GM21717 (cell line): Measurements from ENCODE around the gene ZNF181.
"Not testable (repeated sequence)": the region's sequence is repeated elsewhere in the genome, so short reads cannot be mapped to it uniquely, and the experiment has no call there.

Source experiments
- ATAC-seq: cut with Tn5 transposase; IDR thresholded peaks from one replicate; pipeline ENCODE4 v1.9.1; 2021; ENCODE audit warnings: mild to moderate bottlenecking, moderate library complexity; ENCODE audit not compliant: unreplicated experiment

The ZNF181 gene

GRCh38 chr19:34733746-34734536 lies at the start of gene ZNF181:
TSS of gene ZNF181 (plus strand) at chr19:34734243. CDS start at chr19:34735038, 795 bp downstream.
- ATAC-seq, result peak; percentile 73

DNA sequence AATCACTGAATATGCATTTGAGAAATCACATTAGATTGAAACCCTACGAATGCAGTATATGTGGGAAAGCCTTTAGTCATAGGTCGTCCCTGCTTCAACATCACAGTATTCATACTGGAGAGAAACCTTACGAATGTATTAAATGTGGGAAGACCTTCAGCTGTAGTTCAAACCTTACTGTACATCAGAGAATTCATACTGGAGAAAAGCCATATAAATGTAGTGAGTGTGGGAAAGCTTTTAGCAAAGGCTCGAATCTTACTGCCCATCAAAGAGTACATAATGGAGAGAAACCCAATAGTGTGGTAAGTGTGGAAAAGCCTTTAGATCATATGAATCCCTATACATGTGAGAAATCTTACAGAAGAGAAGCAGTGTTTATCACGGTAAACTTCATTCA lies 48.8 kb upstream of the ZNF181 start:
- ATAC-seq, result not testable (repeated sequence)

- ATAC-seq, result no peak
Observed at GRCh38 chr19:34686455-34686854, 47.6 kb upstream of the ZNF181 start.

DNA sequence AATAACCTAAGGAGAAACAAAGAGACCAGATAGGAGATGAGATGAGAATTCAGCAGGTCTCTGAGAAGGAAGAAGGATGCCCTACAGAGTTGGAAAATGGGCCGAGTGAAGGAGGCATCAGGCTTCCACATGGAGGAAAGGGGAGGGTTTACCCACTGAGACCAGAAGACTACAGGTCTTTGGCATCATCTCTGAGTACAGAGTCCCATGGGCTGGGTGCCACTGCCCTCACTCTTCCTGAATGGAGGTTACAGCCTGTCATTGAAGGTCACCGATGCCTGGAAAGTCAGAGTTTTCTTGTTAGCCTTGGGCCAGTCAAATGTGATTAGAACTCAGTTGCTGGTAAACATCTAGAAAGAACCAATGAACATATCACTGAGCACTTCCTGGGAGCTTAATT lies 46.7 kb upstream of the ZNF181 start:
- no peak for ATAC-seq

GRCh38 chr19:34688592-34688991 lies 45.5 kb upstream of the ZNF181 start:
- no peak for ATAC-seq

GRCh38 chr19:34690372-34690771 lies 43.7 kb upstream of the ZNF181 start:
- no peak for ATAC-seq

- no peak for ATAC-seq
Observed at GRCh38 chr19:34692549-34692948, 41.5 kb upstream of the ZNF181 start.

DNA sequence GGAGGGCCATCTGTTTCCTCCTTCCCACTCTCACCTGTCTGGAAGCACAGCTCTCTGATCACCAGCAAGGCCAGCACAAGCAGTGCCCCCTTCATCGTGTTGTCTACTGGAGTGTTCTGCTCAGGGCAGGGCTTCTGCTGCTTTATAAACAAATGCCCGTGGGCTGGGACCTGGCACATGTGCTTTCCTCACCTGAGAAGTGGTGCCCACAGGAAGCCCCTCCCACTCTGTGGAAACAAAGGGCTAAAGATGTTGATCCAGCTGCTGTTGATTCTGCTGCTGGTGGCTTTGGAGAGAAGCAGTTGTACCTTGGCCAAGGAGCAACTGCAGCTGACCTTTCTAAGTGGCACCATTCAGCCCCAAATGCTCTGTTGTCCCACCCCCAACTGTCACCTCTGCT lies 26.4 kb upstream of the ZNF181 start:
- no peak for ATAC-seq

DNA sequence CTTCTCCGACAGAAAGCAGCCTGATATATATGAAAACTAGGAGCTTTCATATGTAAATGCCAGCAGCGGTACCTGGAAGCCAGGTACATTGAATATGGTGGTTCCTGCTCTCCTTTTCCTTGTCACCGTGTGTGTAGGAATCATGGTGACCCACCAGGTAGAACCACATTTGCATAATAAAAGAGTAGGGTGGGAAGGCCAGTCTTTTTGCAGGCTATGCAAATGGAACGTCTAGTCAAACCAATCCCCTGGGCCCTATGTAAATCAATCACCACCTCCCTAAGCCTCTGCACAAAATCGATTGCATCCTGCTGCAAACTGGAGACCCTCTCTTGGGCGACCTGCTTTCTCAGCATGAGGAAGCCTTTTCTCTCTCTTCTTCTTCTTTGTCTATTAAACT lies 22.2 kb upstream of the ZNF181 start:
- ATAC-seq, result no peak

DNA sequence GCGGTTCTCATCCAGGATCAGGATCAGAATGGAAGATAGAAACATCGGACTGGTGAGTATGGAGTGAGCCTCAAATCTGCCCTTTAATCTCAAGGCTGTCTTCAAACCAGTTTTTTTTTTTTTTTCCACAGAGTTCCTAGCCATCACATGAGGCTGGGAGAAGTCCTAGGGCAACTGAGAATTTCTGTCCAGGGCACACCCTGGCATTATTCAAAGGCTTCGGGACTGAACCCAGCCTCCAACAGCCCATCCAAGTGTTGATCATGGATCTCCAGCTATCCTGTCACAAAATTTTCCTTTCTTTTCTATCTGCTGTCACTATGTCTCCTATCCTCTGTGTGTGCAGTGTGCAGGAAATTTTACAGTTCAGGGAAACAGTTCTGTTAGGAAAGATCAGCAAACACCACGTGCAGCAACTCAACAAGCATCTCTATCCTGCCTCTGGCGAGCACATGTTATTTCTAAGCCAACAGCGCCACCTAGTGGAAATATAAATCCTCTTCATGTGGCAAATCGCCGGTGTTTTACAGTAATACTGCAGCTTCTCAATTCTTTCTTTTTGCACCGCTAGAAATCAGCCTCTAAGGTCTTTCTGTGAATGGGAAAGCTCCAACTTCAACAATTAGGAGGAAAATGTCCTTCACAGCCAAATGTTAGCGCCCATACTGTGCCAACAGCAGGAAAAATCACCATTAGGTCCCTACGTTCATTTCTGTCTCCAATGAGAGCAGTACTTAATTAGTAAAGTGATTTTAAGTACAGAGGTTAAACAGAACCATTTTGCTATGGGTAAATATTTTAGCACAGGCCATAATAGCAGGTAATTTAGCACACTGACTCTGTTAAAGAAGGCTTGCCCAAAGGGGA lies 21.4 kb upstream of the ZNF181 start:
- no peak for ATAC-seq

DNA sequence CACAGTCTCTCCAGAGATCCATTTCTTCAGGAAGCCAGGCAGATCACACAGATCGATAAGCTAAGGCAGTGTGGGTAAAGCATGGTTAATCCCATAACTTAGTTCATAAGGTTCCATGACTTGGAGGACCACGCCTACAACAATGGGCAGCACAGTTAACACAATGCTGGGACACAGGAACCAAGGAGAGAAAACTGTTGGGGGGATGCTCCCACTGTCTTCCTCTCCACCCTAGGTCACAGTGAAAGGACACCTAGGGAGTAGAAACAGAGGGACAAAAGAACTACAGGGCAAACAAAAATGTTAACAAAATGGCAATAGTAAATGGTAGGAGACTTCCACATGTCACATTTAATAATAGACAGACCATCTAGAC lies 20.8 kb upstream of the ZNF181 start:
- ATAC-seq, result no peak

GRCh38 chr19:34715357-34715756 lies 18.7 kb upstream of the ZNF181 start:
- ATAC-seq, result no peak

DNA sequence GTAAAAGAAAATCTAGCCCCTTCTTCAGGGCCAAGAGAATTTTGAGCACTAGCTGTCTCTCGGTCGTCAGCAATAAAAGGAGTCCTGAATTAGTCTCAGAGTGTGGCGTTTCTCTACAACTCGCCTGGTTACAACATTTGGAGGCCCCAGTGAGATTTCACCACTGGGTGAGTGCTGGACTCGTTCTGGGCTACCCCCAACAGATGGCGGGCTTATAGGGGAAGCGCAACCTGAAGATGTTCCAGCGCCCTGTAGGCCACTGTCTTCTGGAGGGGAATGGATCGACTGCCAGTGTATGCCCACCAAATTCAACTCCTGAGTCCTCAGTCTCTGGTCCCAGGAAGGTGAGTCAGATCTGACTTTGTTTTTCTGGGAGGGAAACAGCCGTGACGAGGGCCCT lies 11.7 kb upstream of the ZNF181 start:
- no peak for ATAC-seq

GRCh38 chr19:34725400-34725799 lies 8.6 kb upstream of the ZNF181 start:
- no peak for ATAC-seq

- ATAC-seq, result no peak
Observed at GRCh38 chr19:34731019-34731829, 2.8 kb upstream of the ZNF181 start.

DNA sequence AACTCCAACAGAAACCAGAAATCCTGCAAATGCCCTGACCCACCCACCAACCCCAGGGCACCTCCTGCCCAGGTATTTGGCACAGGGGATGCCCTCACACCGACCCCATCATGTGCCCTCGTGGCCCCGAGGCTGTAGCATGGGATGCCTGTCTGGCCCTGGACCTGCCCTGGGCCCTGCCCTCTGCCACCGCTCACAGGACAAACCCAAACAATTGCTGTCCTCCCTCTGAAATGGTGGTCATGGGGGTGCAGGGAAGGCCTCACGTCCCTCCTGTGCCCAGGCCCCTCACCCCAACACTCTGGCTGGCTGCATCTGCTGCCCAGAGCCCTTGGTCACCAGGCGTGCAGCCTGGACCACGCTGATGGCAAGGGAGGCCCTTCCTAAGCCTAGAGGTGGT lies 2.1 kb upstream of the ZNF181 start:
- ATAC-seq, result no peak

DNA sequence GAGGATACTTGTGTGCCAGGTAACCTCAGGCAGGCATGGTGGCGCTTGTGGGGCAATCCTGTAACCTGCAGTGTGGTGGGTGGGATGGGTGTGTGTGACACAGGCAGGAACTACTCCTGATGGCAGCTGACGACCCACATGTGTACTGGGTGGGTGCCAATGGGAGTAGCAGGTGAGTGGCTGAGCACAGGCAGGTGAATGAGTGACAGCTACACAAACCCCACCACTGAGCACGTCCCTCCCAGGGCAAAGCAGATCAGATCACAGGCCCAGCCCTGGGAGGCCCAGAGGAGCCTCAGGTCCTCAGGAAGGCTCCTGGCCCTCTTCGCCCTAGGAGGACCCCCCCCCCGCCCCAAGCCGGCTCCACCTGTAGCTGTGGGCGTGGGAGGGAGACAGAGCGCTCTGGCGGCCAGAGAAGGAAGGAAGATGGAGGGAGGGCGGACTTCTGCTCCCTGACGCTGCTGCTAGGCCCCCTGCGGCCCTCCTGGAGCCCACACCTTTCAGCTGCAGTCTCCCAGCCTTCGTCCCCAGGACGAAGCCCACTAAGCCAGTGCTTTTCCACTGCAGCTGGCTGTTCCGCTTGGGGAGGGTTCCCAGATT lies 1.3 kb upstream of the ZNF181 start:
- ATAC-seq, result no peak

DNA sequence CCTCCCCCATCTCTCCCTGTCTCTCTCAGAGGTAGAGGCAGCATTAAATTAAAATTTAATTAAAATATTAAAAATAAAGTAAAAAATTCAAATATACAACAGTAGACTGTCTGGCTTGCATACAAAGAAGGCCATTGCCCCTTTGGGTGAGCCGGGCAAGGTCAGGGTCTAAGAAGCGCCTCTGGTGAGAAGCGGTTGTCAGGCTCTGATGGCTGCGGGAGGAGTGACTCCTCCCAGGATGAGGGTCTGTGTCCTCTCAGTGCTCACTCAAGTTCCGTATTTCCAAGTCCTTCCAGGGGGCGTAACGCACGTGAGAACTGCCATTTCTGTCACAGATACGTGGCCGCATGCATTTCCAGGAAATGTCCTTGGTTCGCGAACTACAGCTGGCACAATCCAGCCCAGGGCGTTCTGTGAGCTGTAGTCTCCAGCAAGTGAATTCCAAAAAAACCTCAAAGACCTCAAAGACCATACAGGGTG lies 737 bp upstream of the ZNF181 start:
- peak; percentile 14 for ATAC-seq

GRCh38 chr19:34734537-34735103 lies 577 bp downstream of the ZNF181 start:
- ATAC-seq, result no peak

DNA sequence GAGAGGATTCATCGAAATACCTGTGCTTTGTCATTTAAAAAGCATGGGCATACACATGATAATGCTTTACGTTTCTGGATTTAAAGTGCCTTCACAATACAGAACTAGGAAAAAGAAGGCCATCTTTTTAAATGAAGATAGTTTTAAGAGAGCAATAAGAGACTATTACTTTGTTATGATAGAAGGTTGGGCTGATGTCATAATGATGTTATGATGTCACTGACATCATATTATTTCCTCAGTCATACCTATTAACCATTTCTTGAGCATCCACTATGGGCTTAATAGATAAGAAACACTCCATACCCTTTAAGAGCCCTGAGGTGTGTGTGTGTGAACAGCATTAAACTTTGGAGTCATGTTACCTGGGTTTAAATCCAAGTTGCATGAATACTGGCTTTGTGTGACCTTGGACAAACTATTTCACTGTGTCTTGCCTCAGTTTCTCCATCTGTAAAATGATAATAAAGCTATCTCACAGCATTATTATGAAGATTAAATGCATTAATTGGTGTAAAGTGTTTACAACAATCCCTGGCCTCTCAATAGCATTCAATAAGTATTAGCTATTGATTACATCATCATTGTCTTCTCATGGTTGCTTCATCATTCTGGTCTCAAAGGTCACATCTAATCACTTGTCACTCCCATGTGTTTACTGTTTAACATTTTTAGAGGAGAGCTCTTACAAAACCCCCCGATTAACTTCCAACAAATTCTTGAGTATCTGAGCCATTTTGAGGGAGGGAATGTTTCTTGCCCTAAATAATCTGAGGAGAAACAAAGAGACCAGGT lies 11.1 kb downstream of the ZNF181 start:
- ATAC-seq, result no peak
